Heart left ventricle (tissue), 13 donors: ENCODE results near the gene ALG9.

Source experiments
- CTCF ChIP-seq, 12 donors: fragments of 200-600 bp; sonication (generic) in 4 of 12; IDR thresholded peaks; one replicate each; pipeline versions ENCODE4 v1.5.0 to v1.8.0; 2018 to 2022; ENCODE audit warnings: antibody characterized with exemption in 12 of 12, mild to moderate bottlenecking in 5 of 12
- POLR2A ChIP-seq, 2 donors: fragments of 450-650 bp; IDR thresholded peaks; one replicate each; pipeline ENCODE4 v1.6.1; 2017; ENCODE audit warnings: antibody characterized with exemption in 2 of 2, mild to moderate bottlenecking in 2 of 2, moderate library complexity in 2 of 2
- donor health status: ischemic (EF 13 %, LVEDD 7.1; RV severe dilation, severe dysfunction).
- donor health status: DM: no; HTN: yes; CAD: no.
- donor health status: DM: no; HTN: no; CAD: no.
- donor health status: ischemic (EF 25% LVEDD 6.9; RV normal size, moderate dysfunction).
- donor health status: ischemic (EF 25% LVEDD 5.7; RV mildly dilated, moderate dysfunction).
- donor health status: ischemic (EF 35%, LVEDD 5.7; RV mildly dilated, moderate dysfunction).
- donor health status: nonischemic (EF 11% LVEDD 7.7; RV severe dilation, severe dysfunction).
- donor health status: DM: yes; HTN: yes; CAD: no.
- donor health status: PGD.
- donor health status: ischemic (EF 29% LVEDD 5.4; RV normal size, mild dysfunction).
- donor health status: nonischemic (EF 23%, LVEDD 6.1; RV moderate dilation, normal function).

GRCh38 chr11:111913031-111913861 lies 41.9 kb upstream of the ALG9 start:
- TF ChIP-seq CTCF (IDR thresholded peaks at IDR 0.05) (no peak), POLR2A (IDR thresholded peaks at IDR 0.05) (no peak)
